ENCODE results near the gene NUDT14.

GRCh38 chr14:105147671-105148603, 33.2 kb downstream of the NUDT14 start:
- TF ChIP-seq CTCF (IDR thresholded peaks at IDR 0.05) (no peak), POLR2AphosphoS5 (IDR thresholded peaks at IDR 0.05; ENCODE audit: low read depth, low read length) (no peak), SIN3A (IDR thresholded peaks at IDR 0.05; ENCODE audit: borderline replicate concordance, insufficient read depth, low read depth, low read length) (no peak)
